H1 (cell line): Measurements from ENCODE around the gene ELFN1. TPM values are rescaled to one million over a fixed set of nuclear protein-coding genes. Genes with fewer than 3 reads are reported as not detected.
A peak's percentile ranks its signal among the peaks of the same experiment; 100 is the strongest.

ENCODE experiments used
- CTCF ChIA-PET: fragments of 300-600 bp; sonication (Branson Sonifier 250); formaldehyde crosslinking; loops from one replicate; lab custom pipeline; 2021; ENCODE audit not compliant: partially characterized antibody; lab: Charles Lee
- POLR2A ChIA-PET: fragments of 300-600 bp; sonication (Branson Sonifier 250); formaldehyde crosslinking; loops from one replicate; lab custom pipeline; 2021; ENCODE audit warnings: inconsistent platforms; ENCODE audit not compliant: partially characterized antibody; lab: Charles Lee
- DNase-seq, 2 experiments: peaks; one replicate each; pipeline versions ENCODE4 v3.0.0 to v3.0.0-alpha.2; 2010 to 2022; ENCODE audit warnings: low spot score in 2 of 2, low read depth in 1 of 2, mixed read lengths in 1 of 2
- FAIRE-seq: peaks from 2 replicates; lab custom pipeline; 2011; peaks lifted over from hg19 to GRCh38; lab: Jason Lieb, UNC
- H2AFZ ChIP-seq: 2 replicates; pipeline ENCODE4 v1.8.1; 2012; ENCODE audit warnings: low read length, inconsistent platforms
- H2AK5ac ChIP-seq: 2 replicates; pipeline ENCODE4 v1.6.1; 2013; ENCODE audit warnings: low read depth, low read length
- H2BK120ac ChIP-seq: replicated peaks from 2 replicates; pipeline ENCODE3; 2013; ENCODE audit warnings: low read depth, low read length, inconsistent platforms
- H2BK12ac ChIP-seq: 2 replicates; pipeline ENCODE4 v1.6.1; 2013; ENCODE audit warnings: low read depth, low read length
- H2BK15ac ChIP-seq: 2 replicates; pipeline ENCODE4 v1.6.1; 2013; ENCODE audit warnings: low read length
- H2BK20ac ChIP-seq: 2 replicates; pipeline ENCODE4 v1.6.1; 2013; ENCODE audit warnings: low read length
- H2BK5ac ChIP-seq: 2 replicates; pipeline ENCODE4 v1.6.1; 2013; ENCODE audit warnings: low read depth, low read length
- H3K14ac ChIP-seq: 2 replicates; pipeline ENCODE4 v1.6.1; 2013; ENCODE audit warnings: inconsistent platforms; ENCODE audit not compliant: insufficient read length
- H3K18ac ChIP-seq: 2 replicates; pipeline ENCODE4 v1.6.1; 2013; ENCODE audit warnings: low read length; ENCODE audit errors: extremely low read depth
- H3K23ac ChIP-seq: 2 replicates; pipeline ENCODE4 v1.6.1; 2013; ENCODE audit warnings: inconsistent platforms; ENCODE audit not compliant: insufficient read length
- H3K23me2 ChIP-seq: 2 replicates; pipeline ENCODE4 v1.6.1; 2013; ENCODE audit warnings: low read depth, low read length
- H3K27ac ChIP-seq: 2 replicates; pipeline ENCODE4 v1.6.1; 2011; ENCODE audit warnings: low read depth, low read length, inconsistent platforms
- H3K27me3 ChIP-seq, 4 experiments: replicated peaks in 1 of 4; 1 replicate in 1 of 4; 2 replicates in 3 of 4; pipeline versions ENCODE4 v1.6.1 to v1.8.1; 2011 to 2013; ENCODE audit warnings: low read length in 3 of 4, mild to moderate bottlenecking in 3 of 4, inconsistent platforms in 2 of 4, mixed read lengths in 2 of 4, moderate library complexity in 1 of 4; ENCODE audit not compliant: control insufficient read depth in 3 of 4, insufficient read depth in 3 of 4; ENCODE audit errors: extremely low read depth in 1 of 4
- H3K36me3 ChIP-seq, 4 experiments: 2 replicates each; pipeline versions ENCODE4 v1.6.1 to v1.8.1; 2011 to 2013; ENCODE audit warnings: mild to moderate bottlenecking in 4 of 4, low read length in 3 of 4, moderate library complexity in 2 of 4, control low read depth in 1 of 4, inconsistent platforms in 1 of 4; ENCODE audit not compliant: insufficient read depth in 4 of 4, control insufficient read depth in 2 of 4
- H3K4ac ChIP-seq: replicated peaks from 2 replicates; pipeline ENCODE3; 2013; ENCODE audit warnings: low read length, low read depth, mixed read lengths, inconsistent platforms; ENCODE audit not compliant: insufficient read length
- H3K4me1 ChIP-seq, 4 experiments: replicated peaks in 1 of 4; 1 replicate in 1 of 4; 2 replicates in 3 of 4; pipeline versions ENCODE4 v1.6.1 to v1.8.1; 2011 to 2013; ENCODE audit warnings: low read length in 3 of 4, inconsistent platforms in 2 of 4, mixed read lengths in 1 of 4; ENCODE audit not compliant: insufficient read depth in 4 of 4, control insufficient read depth in 3 of 4
- H3K4me2 ChIP-seq, 2 experiments: 2 replicates each; pipeline versions ENCODE4 v1.6.1 to v1.8.1; 2011 to 2013; ENCODE audit warnings: low read depth in 2 of 2, low read length in 2 of 2, control low read depth in 1 of 2, inconsistent platforms in 1 of 2, mild to moderate bottlenecking in 1 of 2; ENCODE audit not compliant: insufficient read depth in 1 of 2
- H3K4me3 ChIP-seq, 4 experiments: fragments of 200-600, 300-600 bp in 1 of 4; sonication (generic), shearing (Covaris generic), sonication (Bioruptor Twin) in 1 of 4; 2 replicates each; pipeline versions ENCODE4 v1.5.1 to v1.8.1; 2011 to 2016; ENCODE audit warnings: low read length in 4 of 4, low read depth in 3 of 4, control low read depth in 2 of 4, inconsistent platforms in 2 of 4, mild to moderate bottlenecking in 2 of 4, mixed read lengths in 1 of 4, moderate library complexity in 1 of 4; ENCODE audit not compliant: insufficient read depth in 2 of 4; ENCODE audit errors: extremely low read depth in 1 of 4
- H3K56ac ChIP-seq: replicated peaks from 2 replicates; pipeline ENCODE3; 2013; ENCODE audit warnings: low read depth, mild to moderate bottlenecking, mixed read lengths, low read length, inconsistent platforms; ENCODE audit not compliant: insufficient read length
- H3K79me1 ChIP-seq: 2 replicates; pipeline ENCODE4 v1.6.1; 2013; ENCODE audit warnings: low read depth, low read length, control low read depth
- H3K79me2 ChIP-seq, 2 experiments: 2 replicates each; pipeline versions ENCODE4 v1.6.1 to v1.8.1; 2012 to 2013; ENCODE audit warnings: low read length in 2 of 2, mild to moderate bottlenecking in 2 of 2, inconsistent platforms in 1 of 2; ENCODE audit not compliant: insufficient read depth in 2 of 2, control insufficient read depth in 1 of 2
- H3K9ac ChIP-seq, 4 experiments: replicated peaks in 1 of 4; 1 replicate in 1 of 4; 2 replicates in 3 of 4; pipeline versions ENCODE4 v1.6.1 to v1.8.1; 2011 to 2013; ENCODE audit warnings: low read depth in 3 of 4, low read length in 3 of 4, control low read depth in 2 of 4, mild to moderate bottlenecking in 2 of 4, moderate library complexity in 2 of 4, inconsistent platforms in 1 of 4; ENCODE audit errors: extremely low read depth in 1 of 4
- H3K9me3 ChIP-seq, 2 experiments: 2 replicates each; pipeline versions ENCODE4 v1.6.1 to v1.8.1; 2012 to 2013; ENCODE audit warnings: mild to moderate bottlenecking in 2 of 2, moderate library complexity in 2 of 2, control low read depth in 1 of 2, inconsistent platforms in 1 of 2, low read depth in 1 of 2, low read length in 1 of 2, mixed read lengths in 1 of 2; ENCODE audit not compliant: insufficient read depth in 2 of 2
- H4K20me1 ChIP-seq, 2 experiments: replicated peaks in 1 of 2; 2 replicates each; pipeline versions ENCODE3 to v1.8.1; 2011 to 2013; ENCODE audit warnings: inconsistent platforms in 2 of 2, low read length in 2 of 2, mild to moderate bottlenecking in 1 of 2; ENCODE audit not compliant: insufficient read depth in 2 of 2, control insufficient read depth in 1 of 2
- H4K5ac ChIP-seq: 2 replicates; pipeline ENCODE4 v1.6.1; 2013; ENCODE audit warnings: low read length, low read depth, mixed read lengths, inconsistent platforms; ENCODE audit not compliant: insufficient read length
- H4K8ac ChIP-seq: 2 replicates; pipeline ENCODE4 v1.8.0; 2013; ENCODE audit warnings: mild to moderate bottlenecking, moderate library complexity, low read length, inconsistent platforms; ENCODE audit not compliant: insufficient read depth; ENCODE audit errors: extremely low read depth
- H4K91ac ChIP-seq: replicated peaks from 2 replicates; pipeline ENCODE3; 2013; ENCODE audit warnings: low read length, mixed read lengths, inconsistent platforms; ENCODE audit not compliant: insufficient read length
- CEBPB ChIP-seq: IDR thresholded peaks from 2 replicates; pipeline ENCODE4 v1.6.1; 2012; ENCODE audit warnings: low read depth, low read length
- CREB1 ChIP-seq: IDR thresholded peaks from 2 replicates; pipeline ENCODE4 v1.6.1; 2012; ENCODE audit warnings: inconsistent platforms
- NRF1 ChIP-seq: IDR thresholded peaks from 2 replicates; pipeline ENCODE4 v1.6.1; 2011; ENCODE audit warnings: mild to moderate bottlenecking, low read depth, low read length, improper control_type of control experiment
- PHF8 ChIP-seq: fragments of 200-600 bp; sonication (generic); conservative IDR thresholded peaks from 2 replicates; pipeline ENCODE4 v1.7.1; 2012; ENCODE audit warnings: low read depth, mild to moderate bottlenecking, inconsistent platforms, low read length, moderate library complexity
- SIX5 ChIP-seq: IDR thresholded peaks from 2 replicates; pipeline ENCODE4 v1.6.1; 2011; ENCODE audit warnings: mild to moderate bottlenecking, low read depth, low read length
- SP4 ChIP-seq: IDR thresholded peaks from 2 replicates; pipeline ENCODE4 v1.6.1; 2012; ENCODE audit warnings: low read length, inconsistent platforms
- SUZ12 ChIP-seq: fragments of 200-600 bp; sonication (generic); IDR thresholded peaks from 2 replicates; pipeline ENCODE4 v1.6.1; 2012; ENCODE audit warnings: mild to moderate bottlenecking, inconsistent platforms, low read length, moderate library complexity, mixed read lengths
- WGBS, 2 experiments: shearing (Covaris generic) in 1 of 2; methylation state at CpG; one replicate each; pipeline versions ENCODE4 v1.1.6 to v1.1.7; 2013 to 2015; ENCODE audit warnings: low lambda C conversion rate in 2 of 2, mixed read lengths in 2 of 2, inconsistent platforms in 1 of 2, low coverage in 1 of 2, missing lambda C conversion rate in 1 of 2; ENCODE audit not compliant: insufficient replicate concordance in 2 of 2, insufficient coverage in 1 of 2, insufficient read length in 1 of 2; ENCODE audit errors: extremely low coverage in 1 of 2, missing lambda C conversion rate in 1 of 2; 5-methylcytosine and 5-hydroxymethylcytosine counted together
- polyA plus RNA-seq, 7 experiments: library from polyadenylated mRNA; depleted of rRNA in 3 of 7; stranded (reverse) in 5 of 7; unstranded in 2 of 7; fragments of >200 nt in 5 of 7; fragments of 200-250 nt in 2 of 7; gene quantifications; 1 replicate in 5 of 7; 2 replicates in 1 of 7; 4 replicates in 1 of 7; pipeline versions ENCODE4 v1.2.1 to v1.2.3, GENCODE V29; 2011 to 2013; ENCODE audit warnings: missing spikeins in 2 of 7, mixed read lengths in 2 of 7
- total RNA-seq: library from RNA; stranded (reverse); fragmentation: NEBNext Ultra II Directional; extraction: Animal tissue kit (Norgen Biotek cat#: 25700); gene quantifications from 2 replicates; pipeline ENCODE4 v1.2.1, GENCODE V29; 2021
- TF ChIP-seq, protein P1 (sequence below): IDR thresholded peaks from 2 replicates; pipeline ENCODE4 v1.6.1; 2012; ENCODE audit warnings: inconsistent platforms
- TF ChIP-seq, protein P2 (sequence below): IDR thresholded peaks from 2 replicates; pipeline ENCODE4 v1.6.1; 2011; ENCODE audit warnings: low read depth, mild to moderate bottlenecking, low read length; ENCODE audit not compliant: insufficient read depth

Gene ELFN1
- total and polyA plus RNA-seq, 2 of the 8 experiments (the other 6 are each of a cell fraction or from before 2014, with no cell fraction given): 2.0 to 4.5 TPM

GRCh38 chr7:1741751-1742554 lies 71.9 kb downstream of the ELFN1 start:
- 91% methylated on average over 27 of the region's 33 CpGs; no CpG with 5 or more reads in 1 of the 2 experiments for WGBS, 2 experiments
- Histone ChIP-seq H2BK20ac (no peak overlapping the region), H3K79me2 (no peaks in the 10 kb centered on the region), H4K20me1 (peaks cover 0 to 2% of the 10 kb centered on the region in 2 experiments), H2BK15ac (no peak overlapping the region), H3K23me2 (no peaks in the 10 kb centered on the region), H2BK12ac (peak overlapping the region; percentile 17; the same call in 1 of the 2 replicates), H3K9me3 (no peaks in the 10 kb centered on the region), H3K18ac (no peak overlapping the region), H2BK5ac (0 out of 2 replicates have a peak overlapping the region, but pooled peaks have one; percentile 35), H3K9ac (no peak overlapping the region), H3K23ac (no peak overlapping the region), H3K4me3 (no peak overlapping the region), H3K27me3 (no peaks in the 10 kb centered on the region), H4K5ac (no peak overlapping the region), H4K91ac (no peak overlapping the region), H3K14ac (no peak overlapping the region), H3K36me3 (no peaks in the 10 kb centered on the region), H2AK5ac (no peak overlapping the region), H3K4me2 (no peak overlapping the region), H3K4ac (no peak overlapping the region), H3K27ac (no peak overlapping the region), H2AFZ (no peak overlapping the region), H3K79me1 (no peaks in the 10 kb centered on the region), H4K8ac (0 out of 2 replicates have a peak overlapping the region, but pooled peaks have one; percentile 25), H2BK120ac (no peak overlapping the region), H3K56ac (no peak overlapping the region), H3K4me1 (no peaks in the 10 kb centered on the region)
- CTCF ChIA-PET: interaction anchor here (2.0 kb wide), 1 partner anchor 26 kb away, joined by 4 read pairs; no protein-coding TSS in a partner anchor
- POLR2A ChIA-PET: interaction anchor here (1.6 kb wide), 1 partner anchor 79 kb away, joined by 4 read pairs; no protein-coding TSS in a partner anchor
- no peak for FAIRE-seq
- no peak for DNase-seq
- TF ChIP-seq SP4 (no peak), CEBPB (no peak), CREB1 (no peak), NRF1 (no peak), SUZ12 (no peak), SIX5 (no peak), PHF8 (no peak)
- TF ChIP-seq, protein P1, sequence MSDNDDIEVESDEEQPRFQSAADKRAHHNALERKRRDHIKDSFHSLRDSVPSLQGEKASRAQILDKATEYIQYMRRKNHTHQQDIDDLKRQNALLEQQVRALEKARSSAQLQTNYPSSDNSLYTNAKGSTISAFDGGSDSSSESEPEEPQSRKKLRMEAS: no peak
- TF ChIP-seq, protein P2, sequence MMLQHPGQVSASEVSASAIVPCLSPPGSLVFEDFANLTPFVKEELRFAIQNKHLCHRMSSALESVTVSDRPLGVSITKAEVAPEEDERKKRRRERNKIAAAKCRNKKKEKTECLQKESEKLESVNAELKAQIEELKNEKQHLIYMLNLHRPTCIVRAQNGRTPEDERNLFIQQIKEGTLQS: no peak
